Measurements from ENCODE around the gene PRDM11.

The PRDM11 gene

GRCh38 chr11:45174168-45174835, 27.9 kb downstream of the PRDM11 start:
- no peak for DNase-seq (ENCODE audit: low spot score)

GRCh38 chr11:45174963-45175362, 28.5 kb downstream of the PRDM11 start:
- no peak for DNase-seq (ENCODE audit: low spot score)

GRCh38 chr11:45176996-45177395, 30.6 kb downstream of the PRDM11 start:
- no peak for DNase-seq (ENCODE audit: low spot score)

GRCh38 chr11:45178223-45178622, 31.8 kb downstream of the PRDM11 start:
- no peak for DNase-seq (ENCODE audit: low spot score)

- DNase-seq (ENCODE audit: low spot score): no peak
Measured at GRCh38 chr11:45178890-45179671, 32.6 kb downstream of the PRDM11 start.

GRCh38 chr11:45179686-45180178, 33.3 kb downstream of the PRDM11 start:
- DNase-seq (ENCODE audit: low spot score): no peak

GRCh38 chr11:45180179-45180847, 33.9 kb downstream of the PRDM11 start:
- no peak for DNase-seq (ENCODE audit: low spot score)

GRCh38 chr11:45180848-45181192, 34.4 kb downstream of the PRDM11 start:
- DNase-seq (ENCODE audit: low spot score): no peak

GRCh38 chr11:45181193-45181888, 34.9 kb downstream of the PRDM11 start:
- no peak for DNase-seq (ENCODE audit: low spot score)

- DNase-seq (ENCODE audit: low spot score): no peak
Measured at GRCh38 chr11:45181889-45182550, 35.6 kb downstream of the PRDM11 start.

- DNase-seq (ENCODE audit: low spot score): no peak
Measured at GRCh38 chr11:45182902-45183301, 36.5 kb downstream of the PRDM11 start.

- no peak for DNase-seq (ENCODE audit: low spot score)
Measured at GRCh38 chr11:45184640-45185039, 38.2 kb downstream of the PRDM11 start.

GRCh38 chr11:45185228-45185729, 38.8 kb downstream of the PRDM11 start:
- no peak for DNase-seq (ENCODE audit: low spot score)

- DNase-seq (ENCODE audit: low spot score): no peak
Measured at GRCh38 chr11:45187375-45187774, 40.9 kb downstream of the PRDM11 start.

- no peak for DNase-seq (ENCODE audit: low spot score)
Measured at GRCh38 chr11:45188127-45188526, 41.7 kb downstream of the PRDM11 start.

GRCh38 chr11:45189230-45189629, 42.8 kb downstream of the PRDM11 start:
- no peak for DNase-seq (ENCODE audit: low spot score)

- DNase-seq (ENCODE audit: low spot score): no peak
Measured at GRCh38 chr11:45193695-45194094, 47.3 kb downstream of the PRDM11 start.

- no peak for DNase-seq (ENCODE audit: low spot score)
Measured at GRCh38 chr11:45204761-45205160, 58.3 kb downstream of the PRDM11 start.

GRCh38 chr11:45205978-45206377, 59.5 kb downstream of the PRDM11 start:
- no peak for DNase-seq (ENCODE audit: low spot score)

- no peak for DNase-seq (ENCODE audit: low spot score)
Measured at GRCh38 chr11:45208135-45208534, 61.7 kb downstream of the PRDM11 start.

- DNase-seq (ENCODE audit: low spot score): no peak
Measured at GRCh38 chr11:45209000-45209879, 62.8 kb downstream of the PRDM11 start.

All from CD4-positive, alpha-beta T cell treated with Interleukin-6 at 100 ng/mL for 8 hours (primary cell).